Activated CD4-positive, CD25-positive, alpha-beta regulatory T cell treated with anti-CD3 and anti-CD28 coated beads, Interleukin-2, amount 50 U/mL, for 16 hours (primary cell): Measurements from ENCODE around the gene PSIP1.
"Not testable (repeated sequence)": the region's sequence is repeated elsewhere in the genome, so short reads cannot be mapped to it uniquely, and the experiment has no call there.

ENCODE experiments used
- DNase-seq: peaks from one replicate; pipeline ENCODE4 v3.0.0-alpha.2; 2020; ENCODE audit warnings: low read depth, low spot score

The PSIP1 gene

GRCh38 chr9:15433661-15434060, 77.1 kb downstream of the PSIP1 start:
- DNase-seq, result no peak

- no peak for DNase-seq
These were observed 77.6 kb downstream of the PSIP1 start for GRCh38 chr9:15433191-15433590.

DNA sequence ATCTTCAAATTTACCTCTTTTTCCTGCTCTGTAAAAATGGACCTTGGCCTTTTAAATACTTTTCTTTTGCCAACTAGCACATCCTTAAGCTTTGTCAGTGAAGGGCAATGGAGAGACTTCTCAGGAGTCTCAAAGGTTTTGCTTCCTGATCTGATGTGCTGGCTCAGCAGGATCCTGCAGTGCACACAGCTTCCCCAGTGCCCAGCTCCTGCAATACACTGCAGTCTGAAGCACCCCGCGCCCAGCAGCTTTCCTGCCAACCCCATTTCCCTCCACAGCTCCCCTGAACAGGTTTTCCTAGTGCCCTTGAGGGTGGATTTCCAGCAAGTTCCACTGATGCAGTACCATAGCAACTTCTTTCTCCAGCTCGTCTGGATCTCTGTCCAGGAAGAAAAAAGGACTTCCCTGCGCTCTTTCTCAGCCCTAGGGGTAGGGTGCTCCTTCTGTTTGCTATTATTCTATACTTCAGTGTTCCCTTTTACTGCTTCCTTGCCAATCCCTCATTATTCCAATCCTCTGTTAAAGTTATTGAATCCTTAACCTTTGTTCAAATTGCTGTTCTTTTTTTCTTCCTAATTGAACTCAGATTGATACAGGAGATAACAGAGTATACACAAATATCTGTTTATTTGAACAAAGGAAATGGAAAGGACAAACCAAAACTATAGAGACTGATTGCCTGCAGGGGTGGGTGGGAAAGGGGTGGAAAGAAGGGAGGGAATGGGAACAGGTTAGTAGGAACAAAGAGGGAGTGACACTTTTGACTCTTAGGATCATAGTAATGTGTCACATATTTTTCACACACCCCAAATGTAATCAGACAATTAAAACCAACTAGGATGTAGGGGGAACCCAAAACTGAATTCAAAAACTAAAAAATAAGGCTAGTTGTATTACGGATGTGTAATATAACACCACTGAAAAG, 79.6 kb downstream of the PSIP1 start:
- DNase-seq, result no peak

- DNase-seq, result not testable (repeated sequence)
These were observed 83.1 kb downstream of the PSIP1 start for GRCh38 chr9:15427702-15428101.

DNA sequence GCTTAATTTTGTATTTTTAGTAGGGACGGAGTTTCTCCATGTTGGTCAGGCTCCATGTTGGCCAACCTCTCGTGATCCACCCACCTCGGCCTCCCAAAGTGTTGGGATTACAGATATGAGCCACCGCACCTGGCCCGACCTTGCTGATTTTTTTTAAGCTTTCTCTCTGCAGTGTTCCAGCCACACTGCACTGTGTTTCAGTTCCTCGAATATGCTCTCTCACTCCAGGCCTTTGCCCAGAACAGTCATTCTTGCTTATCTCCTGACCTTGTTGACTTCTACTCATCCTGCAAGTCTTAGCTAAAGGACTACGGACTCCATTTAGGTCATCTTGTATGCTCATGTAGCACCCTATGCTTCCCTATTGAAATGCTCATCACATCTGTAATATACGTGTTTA, 84.8 kb downstream of the PSIP1 start:
- DNase-seq, result no peak

DNA sequence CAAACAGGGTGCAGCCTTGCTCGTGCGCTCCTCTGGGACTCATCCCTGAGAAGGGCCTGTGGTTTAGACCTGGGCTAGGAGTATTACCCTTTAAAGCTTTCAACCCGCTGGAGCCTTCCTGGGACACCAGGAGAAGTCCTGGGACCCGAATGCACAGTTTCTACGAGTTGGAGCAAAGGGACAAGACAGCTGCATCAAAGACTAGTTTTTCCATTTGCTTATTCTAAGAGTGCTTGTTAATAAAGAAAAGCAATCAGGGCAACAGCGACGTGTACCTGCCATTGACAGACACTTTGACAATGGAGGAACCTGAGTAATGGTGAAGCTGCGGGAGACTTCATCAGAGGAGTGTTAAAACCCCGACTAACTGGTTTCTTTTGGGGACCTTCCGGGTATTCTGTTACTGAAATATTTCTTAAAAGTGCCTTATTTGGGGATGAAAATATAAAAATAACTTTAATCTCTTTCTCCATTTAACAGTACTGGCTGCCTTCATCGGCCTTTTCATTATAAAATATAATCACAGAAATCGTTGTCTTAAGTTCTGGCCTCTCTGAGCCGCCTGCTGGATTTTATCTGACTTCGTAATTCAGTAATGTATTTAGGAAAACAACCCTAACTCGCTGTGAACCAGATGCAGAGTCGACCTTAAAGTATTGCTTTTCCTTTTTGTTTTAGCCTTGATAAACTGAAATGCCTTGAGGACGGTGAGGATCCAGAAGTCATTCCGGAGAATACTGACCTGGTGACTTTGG, 87.4 kb downstream of the PSIP1 start:
- DNase-seq, result no peak

DNA sequence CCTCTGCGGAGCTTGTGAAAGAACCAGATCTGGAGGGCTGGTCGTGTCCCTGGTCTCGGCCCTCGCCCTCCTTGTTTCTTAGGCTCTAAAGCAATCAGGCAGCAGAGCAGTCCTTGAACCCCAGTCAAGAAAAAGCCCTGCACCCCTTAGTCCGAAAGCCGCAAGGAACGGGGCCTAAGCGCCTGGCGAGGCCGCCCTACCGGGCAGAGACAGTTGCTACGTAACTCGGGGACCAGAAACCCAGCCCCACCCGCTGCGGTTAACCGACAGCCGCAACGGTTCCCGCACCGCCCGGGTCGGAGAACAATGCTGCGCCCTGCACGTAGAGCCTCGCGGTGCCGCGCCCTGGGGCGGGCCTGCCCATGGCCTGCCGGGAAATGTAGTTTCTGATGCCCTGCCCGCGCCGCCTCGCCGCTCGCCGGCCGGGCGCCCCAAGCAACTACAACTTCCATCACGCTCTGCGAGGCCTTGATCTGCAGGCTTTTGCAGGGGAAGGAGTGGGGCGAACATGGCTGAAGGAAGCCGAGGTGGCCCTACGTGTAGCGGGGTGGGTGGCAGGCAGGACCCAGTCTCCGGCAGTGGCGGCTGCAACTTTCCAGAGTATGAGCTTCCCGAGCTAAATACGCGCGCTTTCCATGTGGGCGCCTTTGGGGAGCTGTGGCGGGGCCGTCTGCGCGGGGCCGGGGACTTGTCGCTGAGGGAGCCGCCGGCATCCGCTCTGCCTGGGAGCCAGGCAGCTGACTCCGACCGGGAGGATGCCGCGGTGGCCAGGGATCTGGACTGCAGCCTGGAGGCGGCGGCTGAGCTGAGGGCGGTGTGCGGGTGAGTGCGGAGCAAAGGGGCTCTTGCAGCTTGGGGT, 88.2 kb downstream of the PSIP1 start, which contains the start of gene SNAPC3:
Gene SNAPC3, plus strand, starts transcription at position 505 of the 859 bp plus-strand sequence. Its CDS starts 4 bp downstream, at position 509.
- peak; percentile 83 for DNase-seq

- DNase-seq, result no peak
These were observed 88.8 kb downstream of the PSIP1 start for GRCh38 chr9:15421990-15422371.

- no peak for DNase-seq
These were observed 89.2 kb downstream of the PSIP1 start for GRCh38 chr9:15421532-15421931.

- no peak for DNase-seq
These were observed 90.0 kb downstream of the PSIP1 start for GRCh38 chr9:15420796-15421195.

DNA sequence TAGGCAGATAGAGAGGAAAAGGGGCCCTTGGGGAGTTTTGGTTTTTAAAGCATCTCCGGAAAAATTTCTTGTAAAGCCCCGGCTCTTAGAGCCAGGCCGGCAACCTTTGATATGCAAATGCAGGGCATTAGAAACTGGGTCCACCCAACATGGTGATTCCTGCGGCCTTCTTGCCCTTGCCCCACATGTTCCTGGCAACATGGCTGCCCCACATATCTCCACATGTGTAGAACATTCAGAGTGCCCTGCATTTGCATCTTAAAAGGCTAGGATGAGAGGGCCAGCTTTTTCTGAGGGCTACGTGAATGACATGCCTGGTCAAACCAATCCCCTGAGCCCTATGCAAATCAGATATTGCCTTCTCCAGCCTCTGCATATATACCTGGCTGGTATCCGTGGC, 93.1 kb downstream of the PSIP1 start:
- DNase-seq, result no peak

- peak; percentile 22 for DNase-seq
These were observed 93.9 kb downstream of the PSIP1 start for GRCh38 chr9:15416880-15417279.
